ENCODE measurements around the gene SNAP29. TPM values are rescaled to one million over a fixed set of nuclear protein-coding genes. Genes with fewer than 3 reads are reported as not detected.

SNAP29 gene
- total RNA-seq (2014; rRNA removed; shearing (Covaris generic)) (8.2 and 10.2 TPM in 2 replicates), polyA plus RNA-seq (2016; fragmentation: Nextera tagmentation; extraction: Ambion mirVana) (20.8 and 22.9 TPM in 2 replicates)
- long read RNA-seq, full-length matches to known transcripts = 13 of 15 reads
- long read RNA-seq, partial matches to known transcripts = 1 of 15 reads
- long read RNA-seq, other reads (novel, unspliced or antisense) = 1 of 15 reads

DNA sequence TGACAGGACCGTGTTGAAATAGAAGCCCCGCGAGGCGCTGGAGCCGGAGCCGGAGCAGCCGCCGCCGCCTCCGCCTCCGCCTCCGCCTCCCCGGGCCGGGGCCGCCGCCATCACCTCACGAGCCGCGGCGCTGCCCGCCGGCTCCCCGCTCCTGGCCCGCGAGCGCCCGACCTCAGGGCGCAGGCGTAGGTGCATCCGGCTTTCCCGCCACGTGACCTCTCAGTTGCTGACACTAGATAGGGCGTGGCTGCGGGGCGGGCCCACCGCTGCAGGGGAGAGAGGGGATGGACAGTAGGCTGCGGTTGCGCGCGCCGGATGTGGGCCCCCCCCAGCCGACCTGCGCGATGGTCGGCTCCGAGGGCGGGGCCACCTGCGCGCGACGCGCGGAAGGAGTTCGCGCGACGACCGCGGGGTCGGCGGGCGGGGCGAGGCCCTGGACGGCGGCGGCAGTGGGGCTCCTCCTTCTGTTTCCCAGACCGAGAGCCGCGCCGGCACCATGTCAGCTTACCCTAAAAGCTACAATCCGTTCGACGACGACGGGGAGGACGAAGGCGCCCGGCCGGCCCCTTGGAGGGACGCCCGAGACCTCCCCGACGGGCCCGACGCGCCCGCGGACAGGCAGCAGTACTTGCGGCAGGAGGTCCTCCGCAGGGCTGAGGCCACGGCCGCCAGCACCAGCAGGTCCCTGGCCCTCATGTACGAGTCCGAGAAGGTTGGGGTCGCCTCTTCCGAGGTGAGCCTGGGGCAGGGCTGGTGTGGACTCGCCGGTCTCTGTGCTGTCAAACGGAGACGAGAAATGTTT, at the start of gene SNAP29, which contains the start of gene PI4KA:
TSS of gene SNAP29 (plus strand) at position 393 of the 802 bp plus-strand sequence. CDS start at position 497, 104 bp downstream.
TSS of gene PI4KA (minus strand) at position 197 of the 802 bp plus-strand sequence. CDS start at position 111, 86 bp downstream.
- DNase-seq (ENCODE audit: low spot score) (peak; percentile 98), ATAC-seq (peak; percentile 87)
- Mint-ChIP-seq H3K9me3 (no peaks in the 10 kb centered on the region), H3K4me1 (peaks cover 22% of the 10 kb centered on the region), H3K36me3 (ENCODE audit: low read depth) (no peaks in the 10 kb centered on the region), H3K27me3 (ENCODE audit: insufficient read depth, low read depth, poor library complexity) (peaks cover 9% of the 10 kb centered on the region), H3K4me3 (peak within 1 kb of the TSS; percentile 89), H3K27ac (peak within 1 kb of the TSS; percentile 33)
- Histone ChIP-seq H2AFZ (peak within 1 kb of the TSS; percentile 99), H3K27me3 (ENCODE audit: insufficient read depth) (no peaks in the 10 kb centered on the region), H3K4me2 (peak within 1 kb of the TSS; percentile 99), H3K79me2 (replicated peaks; ENCODE audit: insufficient read depth) (peaks cover 39% of the 10 kb centered on the region), H3K27ac (ENCODE audit: low read depth) (peak within 1 kb of the TSS; percentile 88), H3K4me3 (peak within 1 kb of the TSS; percentile 98), H3K4me1 (ENCODE audit: insufficient read depth) (peaks cover 10% of the 10 kb centered on the region), H3K9me2 (ENCODE audit: insufficient read depth) (no peaks in the 10 kb centered on the region), H3K36me3 (ENCODE audit: insufficient read depth) (no peaks in the 10 kb centered on the region), H3F3A (replicated peaks; ENCODE audit: low read depth) (peaks cover 5% of the 10 kb centered on the region), H4K20me1 (replicated peaks; ENCODE audit: insufficient read depth) (0 out of 2 replicates have a peak, but pooled peaks cover 4% of the 10 kb centered on the region)
- TF ChIP-seq CREB1 (CRISPR knock-in tag; IDR thresholded peaks at IDR 0.05; ENCODE audit: low read depth) (peak; percentile 79), POLR2AphosphoS5 (IDR thresholded peaks at IDR 0.05; ENCODE audit: low read depth) (peak; percentile 55), EZH2phosphoT487 (IDR thresholded peaks at IDR 0.05; ENCODE audit: unreplicated experiment) (no peak), ZNF114 (CRISPR knock-in tag; IDR thresholded peaks at IDR 0.05) (no peak)
- TF ChIP-seq, protein P1, sequence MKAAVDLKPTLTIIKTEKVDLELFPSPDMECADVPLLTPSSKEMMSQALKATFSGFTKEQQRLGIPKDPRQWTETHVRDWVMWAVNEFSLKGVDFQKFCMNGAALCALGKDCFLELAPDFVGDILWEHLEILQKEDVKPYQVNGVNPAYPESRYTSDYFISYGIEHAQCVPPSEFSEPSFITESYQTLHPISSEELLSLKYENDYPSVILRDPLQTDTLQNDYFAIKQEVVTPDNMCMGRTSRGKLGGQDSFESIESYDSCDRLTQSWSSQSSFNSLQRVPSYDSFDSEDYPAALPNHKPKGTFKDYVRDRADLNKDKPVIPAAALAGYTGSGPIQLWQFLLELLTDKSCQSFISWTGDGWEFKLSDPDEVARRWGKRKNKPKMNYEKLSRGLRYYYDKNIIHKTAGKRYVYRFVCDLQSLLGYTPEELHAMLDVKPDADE (IDR thresholded peaks at IDR 0.05) = peak; percentile 38; the same call in 1 of the 2 replicates
- TF ChIP-seq, protein P2, sequence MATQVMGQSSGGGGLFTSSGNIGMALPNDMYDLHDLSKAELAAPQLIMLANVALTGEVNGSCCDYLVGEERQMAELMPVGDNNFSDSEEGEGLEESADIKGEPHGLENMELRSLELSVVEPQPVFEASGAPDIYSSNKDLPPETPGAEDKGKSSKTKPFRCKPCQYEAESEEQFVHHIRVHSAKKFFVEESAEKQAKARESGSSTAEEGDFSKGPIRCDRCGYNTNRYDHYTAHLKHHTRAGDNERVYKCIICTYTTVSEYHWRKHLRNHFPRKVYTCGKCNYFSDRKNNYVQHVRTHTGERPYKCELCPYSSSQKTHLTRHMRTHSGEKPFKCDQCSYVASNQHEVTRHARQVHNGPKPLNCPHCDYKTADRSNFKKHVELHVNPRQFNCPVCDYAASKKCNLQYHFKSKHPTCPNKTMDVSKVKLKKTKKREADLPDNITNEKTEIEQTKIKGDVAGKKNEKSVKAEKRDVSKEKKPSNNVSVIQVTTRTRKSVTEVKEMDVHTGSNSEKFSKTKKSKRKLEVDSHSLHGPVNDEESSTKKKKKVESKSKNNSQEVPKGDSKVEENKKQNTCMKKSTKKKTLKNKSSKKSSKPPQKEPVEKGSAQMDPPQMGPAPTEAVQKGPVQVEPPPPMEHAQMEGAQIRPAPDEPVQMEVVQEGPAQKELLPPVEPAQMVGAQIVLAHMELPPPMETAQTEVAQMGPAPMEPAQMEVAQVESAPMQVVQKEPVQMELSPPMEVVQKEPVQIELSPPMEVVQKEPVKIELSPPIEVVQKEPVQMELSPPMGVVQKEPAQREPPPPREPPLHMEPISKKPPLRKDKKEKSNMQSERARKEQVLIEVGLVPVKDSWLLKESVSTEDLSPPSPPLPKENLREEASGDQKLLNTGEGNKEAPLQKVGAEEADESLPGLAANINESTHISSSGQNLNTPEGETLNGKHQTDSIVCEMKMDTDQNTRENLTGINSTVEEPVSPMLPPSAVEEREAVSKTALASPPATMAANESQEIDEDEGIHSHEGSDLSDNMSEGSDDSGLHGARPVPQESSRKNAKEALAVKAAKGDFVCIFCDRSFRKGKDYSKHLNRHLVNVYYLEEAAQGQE (IDR thresholded peaks at IDR 0.05; ENCODE audit: unreplicated experiment) = no peak
- TF ChIP-seq, protein P3, sequence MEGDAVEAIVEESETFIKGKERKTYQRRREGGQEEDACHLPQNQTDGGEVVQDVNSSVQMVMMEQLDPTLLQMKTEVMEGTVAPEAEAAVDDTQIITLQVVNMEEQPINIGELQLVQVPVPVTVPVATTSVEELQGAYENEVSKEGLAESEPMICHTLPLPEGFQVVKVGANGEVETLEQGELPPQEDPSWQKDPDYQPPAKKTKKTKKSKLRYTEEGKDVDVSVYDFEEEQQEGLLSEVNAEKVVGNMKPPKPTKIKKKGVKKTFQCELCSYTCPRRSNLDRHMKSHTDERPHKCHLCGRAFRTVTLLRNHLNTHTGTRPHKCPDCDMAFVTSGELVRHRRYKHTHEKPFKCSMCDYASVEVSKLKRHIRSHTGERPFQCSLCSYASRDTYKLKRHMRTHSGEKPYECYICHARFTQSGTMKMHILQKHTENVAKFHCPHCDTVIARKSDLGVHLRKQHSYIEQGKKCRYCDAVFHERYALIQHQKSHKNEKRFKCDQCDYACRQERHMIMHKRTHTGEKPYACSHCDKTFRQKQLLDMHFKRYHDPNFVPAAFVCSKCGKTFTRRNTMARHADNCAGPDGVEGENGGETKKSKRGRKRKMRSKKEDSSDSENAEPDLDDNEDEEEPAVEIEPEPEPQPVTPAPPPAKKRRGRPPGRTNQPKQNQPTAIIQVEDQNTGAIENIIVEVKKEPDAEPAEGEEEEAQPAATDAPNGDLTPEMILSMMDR (conservative IDR thresholded peaks at IDR 0.05; ENCODE audit: low read depth in 2 of 2) = no peak
- TF ChIP-seq, protein P4, sequence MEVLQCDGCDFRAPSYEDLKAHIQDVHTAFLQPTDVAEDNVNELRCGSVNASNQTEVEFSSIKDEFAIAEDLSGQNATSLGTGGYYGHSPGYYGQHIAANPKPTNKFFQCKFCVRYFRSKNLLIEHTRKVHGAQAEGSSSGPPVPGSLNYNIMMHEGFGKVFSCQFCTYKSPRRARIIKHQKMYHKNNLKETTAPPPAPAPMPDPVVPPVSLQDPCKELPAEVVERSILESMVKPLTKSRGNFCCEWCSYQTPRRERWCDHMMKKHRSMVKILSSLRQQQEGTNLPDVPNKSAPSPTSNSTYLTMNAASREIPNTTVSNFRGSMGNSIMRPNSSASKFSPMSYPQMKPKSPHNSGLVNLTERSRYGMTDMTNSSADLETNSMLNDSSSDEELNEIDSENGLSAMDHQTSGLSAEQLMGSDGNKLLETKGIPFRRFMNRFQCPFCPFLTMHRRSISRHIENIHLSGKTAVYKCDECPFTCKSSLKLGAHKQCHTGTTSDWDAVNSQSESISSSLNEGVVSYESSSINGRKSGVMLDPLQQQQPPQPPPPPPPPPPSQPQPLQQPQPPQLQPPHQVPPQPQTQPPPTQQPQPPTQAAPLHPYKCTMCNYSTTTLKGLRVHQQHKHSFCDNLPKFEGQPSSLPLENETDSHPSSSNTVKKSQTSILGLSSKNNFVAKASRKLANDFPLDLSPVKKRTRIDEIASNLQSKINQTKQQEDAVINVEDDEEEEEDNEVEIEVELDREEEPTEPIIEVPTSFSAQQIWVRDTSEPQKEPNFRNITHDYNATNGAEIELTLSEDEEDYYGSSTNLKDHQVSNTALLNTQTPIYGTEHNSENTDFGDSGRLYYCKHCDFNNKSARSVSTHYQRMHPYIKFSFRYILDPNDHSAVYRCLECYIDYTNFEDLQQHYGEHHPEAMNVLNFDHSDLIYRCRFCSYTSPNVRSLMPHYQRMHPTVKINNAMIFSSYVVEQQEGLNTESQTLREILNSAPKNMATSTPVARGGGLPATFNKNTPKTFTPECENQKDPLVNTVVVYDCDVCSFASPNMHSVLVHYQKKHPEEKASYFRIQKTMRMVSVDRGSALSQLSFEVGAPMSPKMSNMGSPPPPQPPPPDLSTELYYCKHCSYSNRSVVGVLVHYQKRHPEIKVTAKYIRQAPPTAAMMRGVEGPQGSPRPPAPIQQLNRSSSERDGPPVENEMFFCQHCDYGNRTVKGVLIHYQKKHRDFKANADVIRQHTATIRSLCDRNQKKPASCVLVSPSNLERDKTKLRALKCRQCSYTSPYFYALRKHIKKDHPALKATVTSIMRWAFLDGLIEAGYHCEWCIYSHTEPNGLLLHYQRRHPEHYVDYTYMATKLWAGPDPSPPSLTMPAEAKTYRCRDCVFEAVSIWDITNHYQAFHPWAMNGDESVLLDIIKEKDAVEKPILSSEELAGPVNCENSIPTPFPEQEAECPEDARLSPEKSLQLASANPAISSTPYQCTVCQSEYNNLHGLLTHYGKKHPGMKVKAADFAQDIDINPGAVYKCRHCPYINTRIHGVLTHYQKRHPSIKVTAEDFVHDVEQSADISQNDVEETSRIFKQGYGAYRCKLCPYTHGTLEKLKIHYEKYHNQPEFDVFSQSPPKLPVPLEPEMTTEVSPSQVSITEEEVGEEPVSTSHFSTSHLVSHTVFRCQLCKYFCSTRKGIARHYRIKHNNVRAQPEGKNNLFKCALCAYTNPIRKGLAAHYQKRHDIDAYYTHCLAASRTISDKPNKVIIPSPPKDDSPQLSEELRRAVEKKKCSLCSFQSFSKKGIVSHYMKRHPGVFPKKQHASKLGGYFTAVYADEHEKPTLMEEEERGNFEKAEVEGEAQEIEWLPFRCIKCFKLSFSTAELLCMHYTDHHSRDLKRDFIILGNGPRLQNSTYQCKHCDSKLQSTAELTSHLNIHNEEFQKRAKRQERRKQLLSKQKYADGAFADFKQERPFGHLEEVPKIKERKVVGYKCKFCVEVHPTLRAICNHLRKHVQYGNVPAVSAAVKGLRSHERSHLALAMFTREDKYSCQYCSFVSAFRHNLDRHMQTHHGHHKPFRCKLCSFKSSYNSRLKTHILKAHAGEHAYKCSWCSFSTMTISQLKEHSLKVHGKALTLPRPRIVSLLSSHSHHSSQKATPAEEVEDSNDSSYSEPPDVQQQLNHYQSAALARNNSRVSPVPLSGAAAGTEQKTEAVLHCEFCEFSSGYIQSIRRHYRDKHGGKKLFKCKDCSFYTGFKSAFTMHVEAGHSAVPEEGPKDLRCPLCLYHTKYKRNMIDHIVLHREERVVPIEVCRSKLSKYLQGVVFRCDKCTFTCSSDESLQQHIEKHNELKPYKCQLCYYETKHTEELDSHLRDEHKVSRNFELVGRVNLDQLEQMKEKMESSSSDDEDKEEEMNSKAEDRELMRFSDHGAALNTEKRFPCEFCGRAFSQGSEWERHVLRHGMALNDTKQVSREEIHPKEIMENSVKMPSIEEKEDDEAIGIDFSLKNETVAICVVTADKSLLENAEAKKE (CRISPR knock-in tag; IDR thresholded peaks at IDR 0.05) = no peak

All from GM23338 (cell line).